Daoy (cell line): Measurements from ENCODE around the gene LTA. TPM values are rescaled to one million over a fixed set of nuclear protein-coding genes. Genes with fewer than 3 reads are reported as not detected.

ENCODE experiments used
- DNase-seq: peaks from one replicate; pipeline ENCODE4 v3.0.0-alpha.2; 2015; ENCODE audit warnings: low read depth
- total RNA-seq: library from RNA; depleted of rRNA; stranded (reverse); fragments of >200 nt; shearing (Covaris generic); gene quantifications from 2 replicates; pipeline ENCODE4 v1.2.3, GENCODE V29; 2014

The LTA gene
- total RNA-seq, 1 experiment from 2014 or later: 0.11 TPM

DNA sequence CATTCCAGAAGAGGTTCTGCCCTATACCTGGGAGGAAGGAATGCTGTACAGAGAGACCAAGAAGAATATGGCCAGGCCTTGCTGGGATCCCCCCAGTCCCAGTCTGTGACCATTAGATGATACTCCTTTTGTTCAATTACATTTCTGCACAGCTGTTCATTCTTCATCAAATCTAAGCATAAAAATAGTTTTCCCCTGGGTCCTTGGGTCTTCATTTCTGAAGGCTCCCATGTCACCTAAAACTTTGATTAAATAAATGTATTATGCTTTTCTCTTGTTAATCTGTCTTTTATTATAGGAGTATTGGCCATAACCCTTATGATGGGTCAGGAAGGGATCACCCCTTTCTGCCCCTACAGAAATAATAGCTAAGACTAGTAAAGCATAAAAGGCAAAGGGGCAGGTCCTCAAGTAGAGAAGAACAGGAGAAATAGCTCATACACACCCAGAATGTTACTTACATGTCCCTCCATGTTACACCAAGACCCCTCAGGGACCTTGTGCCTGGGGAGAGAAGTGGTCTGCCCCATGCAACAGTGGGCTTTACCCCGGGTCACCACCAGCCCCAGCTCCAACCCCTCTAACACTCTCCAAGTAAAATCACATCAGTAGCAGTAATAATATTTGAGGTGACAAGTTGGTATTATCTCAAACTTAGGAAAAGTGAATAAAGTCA lies 2.1 kb upstream of the LTA start:
- no peak for DNase-seq

GRCh38 chr6:31573239-31574105 lies 1.4 kb downstream of the LTA start:
- no peak for DNase-seq

DNA sequence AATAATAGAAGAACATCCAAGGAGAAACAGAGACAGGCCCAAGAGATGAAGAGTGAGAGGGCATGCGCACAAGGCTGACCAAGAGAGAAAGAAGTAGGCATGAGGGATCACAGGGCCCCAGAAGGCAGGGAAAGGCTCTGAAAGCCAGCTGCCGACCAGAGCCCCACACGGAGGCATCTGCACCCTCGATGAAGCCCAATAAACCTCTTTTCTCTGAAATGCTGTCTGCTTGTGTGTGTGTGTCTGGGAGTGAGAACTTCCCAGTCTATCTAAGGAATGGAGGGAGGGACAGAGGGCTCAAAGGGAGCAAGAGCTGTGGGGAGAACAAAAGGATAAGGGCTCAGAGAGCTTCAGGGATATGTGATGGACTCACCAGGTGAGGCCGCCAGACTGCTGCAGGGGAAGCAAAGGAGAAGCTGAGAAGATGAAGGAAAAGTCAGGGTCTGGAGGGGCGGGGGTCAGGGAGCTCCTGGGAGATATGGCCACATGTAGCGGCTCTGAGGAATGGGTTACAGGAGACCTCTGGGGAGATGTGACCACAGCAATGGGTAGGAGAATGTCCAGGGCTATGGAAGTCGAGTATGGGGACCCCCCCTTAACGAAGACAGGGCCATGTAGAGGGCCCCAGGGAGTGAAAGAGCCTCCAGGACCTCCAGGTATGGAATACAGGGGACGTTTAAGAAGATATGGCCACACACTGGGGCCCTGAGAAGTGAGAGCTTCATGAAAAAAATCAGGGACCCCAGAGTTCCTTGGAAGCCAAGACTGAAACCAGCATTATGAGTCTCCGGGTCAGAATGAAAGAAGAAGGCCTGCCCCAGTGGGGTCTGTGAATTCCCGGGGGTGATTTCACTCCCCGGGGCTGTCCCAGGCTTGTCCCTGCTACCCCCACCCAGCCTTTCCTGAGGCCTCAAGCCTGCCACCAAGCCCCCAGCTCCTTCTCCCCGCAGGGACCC lies 2.3 kb downstream of the LTA start:
- no peak for DNase-seq

GRCh38 chr6:31575335-31575901 lies 3.3 kb downstream of the LTA start, which contains the start of gene TNF:
TNF (plus strand) TSS chr6:31575565; CDS start chr6:31575742, 177 bp downstream.
- peak; percentile 63 for DNase-seq

DNA sequence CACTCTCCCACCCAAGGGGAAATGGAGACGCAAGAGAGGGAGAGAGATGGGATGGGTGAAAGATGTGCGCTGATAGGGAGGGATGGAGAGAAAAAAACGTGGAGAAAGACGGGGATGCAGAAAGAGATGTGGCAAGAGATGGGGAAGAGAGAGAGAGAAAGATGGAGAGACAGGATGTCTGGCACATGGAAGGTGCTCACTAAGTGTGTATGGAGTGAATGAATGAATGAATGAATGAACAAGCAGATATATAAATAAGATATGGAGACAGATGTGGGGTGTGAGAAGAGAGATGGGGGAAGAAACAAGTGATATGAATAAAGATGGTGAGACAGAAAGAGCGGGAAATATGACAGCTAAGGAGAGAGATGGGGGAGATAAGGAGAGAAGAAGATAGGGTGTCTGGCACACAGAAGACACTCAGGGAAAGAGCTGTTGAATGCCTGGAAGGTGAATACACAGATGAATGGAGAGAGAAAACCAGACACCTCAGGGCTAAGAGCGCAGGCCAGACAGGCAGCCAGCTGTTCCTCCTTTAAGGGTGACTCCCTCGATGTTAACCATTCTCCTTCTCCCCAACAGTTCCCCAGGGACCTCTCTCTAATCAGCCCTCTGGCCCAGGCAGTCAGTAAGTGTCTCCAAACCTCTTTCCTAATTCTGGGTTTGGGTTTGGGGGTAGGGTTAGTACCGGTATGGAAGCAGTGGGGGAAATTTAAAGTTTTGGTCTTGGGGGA lies 4.0 kb downstream of the LTA start:
- no peak for DNase-seq

DNA sequence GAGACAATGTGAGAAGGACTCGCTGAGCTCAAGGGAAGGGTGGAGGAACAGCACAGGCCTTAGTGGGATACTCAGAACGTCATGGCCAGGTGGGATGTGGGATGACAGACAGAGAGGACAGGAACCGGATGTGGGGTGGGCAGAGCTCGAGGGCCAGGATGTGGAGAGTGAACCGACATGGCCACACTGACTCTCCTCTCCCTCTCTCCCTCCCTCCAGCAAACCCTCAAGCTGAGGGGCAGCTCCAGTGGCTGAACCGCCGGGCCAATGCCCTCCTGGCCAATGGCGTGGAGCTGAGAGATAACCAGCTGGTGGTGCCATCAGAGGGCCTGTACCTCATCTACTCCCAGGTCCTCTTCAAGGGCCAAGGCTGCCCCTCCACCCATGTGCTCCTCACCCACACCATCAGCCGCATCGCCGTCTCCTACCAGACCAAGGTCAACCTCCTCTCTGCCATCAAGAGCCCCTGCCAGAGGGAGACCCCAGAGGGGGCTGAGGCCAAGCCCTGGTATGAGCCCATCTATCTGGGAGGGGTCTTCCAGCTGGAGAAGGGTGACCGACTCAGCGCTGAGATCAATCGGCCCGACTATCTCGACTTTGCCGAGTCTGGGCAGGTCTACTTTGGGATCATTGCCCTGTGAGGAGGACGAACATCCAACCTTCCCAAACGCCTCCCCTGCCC lies 4.9 kb downstream of the LTA start:
- no peak for DNase-seq

GRCh38 chr6:31577579-31577966 lies 5.5 kb downstream of the LTA start:
- DNase-seq: no peak

- DNase-seq: peak; percentile 79
Observed at GRCh38 chr6:31578184-31579118, 6.4 kb downstream of the LTA start.

- DNase-seq: no peak
Observed at GRCh38 chr6:31579119-31579505, 7.0 kb downstream of the LTA start.

- no peak for DNase-seq
Observed at GRCh38 chr6:31579546-31580437, 7.7 kb downstream of the LTA start.

GRCh38 chr6:31580438-31580740 lies 8.3 kb downstream of the LTA start:
- no peak for DNase-seq

DNA sequence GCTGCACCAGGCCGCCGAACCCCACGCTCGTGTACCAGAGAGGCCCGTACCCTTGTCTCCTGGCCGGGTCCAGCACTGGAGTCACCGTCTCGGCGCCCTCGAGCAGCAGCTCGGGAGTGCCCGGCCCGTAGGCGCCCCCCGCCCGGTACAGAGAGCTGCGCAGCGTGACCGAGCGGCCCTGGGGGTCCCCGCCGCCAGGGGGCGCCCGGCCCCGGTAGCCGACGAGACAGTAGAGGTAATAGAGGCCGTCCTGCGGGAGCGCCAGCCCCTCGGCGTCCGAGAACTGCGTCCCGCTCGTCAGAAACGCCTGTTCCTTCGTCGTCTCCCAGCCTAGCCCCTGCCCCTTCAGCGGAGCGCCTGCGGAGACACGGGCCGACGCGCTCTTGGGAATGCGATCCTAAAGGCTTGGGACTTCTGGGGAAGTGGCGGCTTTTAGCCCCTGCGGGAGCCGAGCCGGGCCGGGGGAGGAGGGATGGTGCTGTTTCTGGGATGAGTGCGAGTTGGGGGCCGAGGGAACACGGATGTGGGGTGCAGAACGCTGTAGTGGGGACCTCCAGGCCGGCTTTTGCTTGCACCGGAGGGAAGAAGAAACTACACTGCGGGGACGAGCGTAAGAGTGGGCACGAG lies 8.8 kb downstream of the LTA start:
- peak; percentile 87 for DNase-seq

GRCh38 chr6:31581434-31582229 lies 9.5 kb downstream of the LTA start:
- no peak for DNase-seq

DNA sequence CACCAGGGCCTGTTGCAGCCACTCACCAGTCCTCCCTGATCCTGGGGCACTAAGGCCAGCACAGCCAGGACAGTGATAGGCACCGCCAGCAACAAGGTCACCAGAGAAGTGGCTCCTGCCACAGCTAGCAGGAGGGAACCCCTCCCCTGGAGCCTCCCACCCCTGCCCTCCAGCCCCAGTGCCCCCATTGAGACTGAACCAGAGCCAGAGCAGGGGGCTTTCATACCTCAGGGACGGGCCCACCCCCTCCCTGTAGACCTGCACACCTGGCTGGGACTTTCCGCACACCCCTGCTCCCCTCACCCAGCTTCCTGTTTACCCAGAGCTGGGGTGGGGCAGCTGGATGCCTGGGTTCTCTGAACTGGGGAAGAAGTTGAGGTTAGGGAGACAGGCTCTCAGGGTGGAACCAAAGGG lies 10.1 kb downstream of the LTA start, which contains the start of gene LTB:
Gene LTB, minus strand, starts transcription at position 195 of the 414 bp plus-strand sequence. Its CDS starts 7 bp downstream, at position 188.
- no peak for DNase-seq

DNA sequence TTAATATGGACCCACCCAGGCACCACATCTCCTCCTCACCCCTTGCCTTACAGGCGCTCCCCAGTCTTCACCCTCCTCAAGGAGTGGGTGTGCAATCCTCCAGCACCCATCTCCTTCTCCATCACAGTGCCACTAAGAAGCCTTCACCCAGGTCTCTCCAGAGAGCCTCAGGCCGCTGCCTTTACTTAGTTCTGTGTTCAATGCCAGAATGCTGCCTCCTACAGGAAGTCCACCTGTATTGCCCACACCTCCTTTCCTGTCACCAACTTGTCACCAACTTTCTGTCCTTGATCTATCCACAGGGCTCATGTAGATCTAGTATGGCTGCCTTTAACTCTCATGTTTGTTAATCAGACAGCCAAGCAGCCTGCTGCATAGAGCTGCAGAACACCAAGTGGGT lies 13.4 kb downstream of the LTA start:
- DNase-seq: peak; percentile 25

GRCh38 chr6:31586008-31586407 lies 13.9 kb downstream of the LTA start, which contains the start of gene LST1:
LST1 (plus strand) TSS chr6:31586277; CDS start chr6:31587300, 1,023 bp downstream.
- no peak for DNase-seq
